ENCODE measurements around the gene CUL4B.
"Not testable (repeated sequence)": the region's sequence is repeated elsewhere in the genome, so short reads cannot be mapped to it uniquely, and the experiment has no call there.

Gene CUL4B

DNA sequence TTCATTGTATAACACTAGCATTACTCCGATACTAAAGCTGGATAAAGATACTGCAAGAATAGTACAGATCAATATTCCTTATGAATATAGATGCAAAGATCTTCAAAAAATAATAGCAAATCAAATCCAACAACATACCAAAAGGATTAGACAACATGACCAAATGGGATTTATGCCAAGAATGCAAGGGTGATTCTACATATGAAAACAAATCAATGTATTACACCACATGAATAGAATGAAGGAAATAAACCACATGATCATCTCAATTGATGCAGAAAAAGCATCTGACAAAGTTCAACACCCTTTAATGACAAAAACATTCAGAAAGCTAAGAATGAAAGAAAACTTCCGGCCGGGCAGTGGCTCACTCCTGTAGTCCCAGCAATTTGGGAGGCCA, 42.8 kb downstream of the CUL4B start:
- no peak for DNase-seq

DNA sequence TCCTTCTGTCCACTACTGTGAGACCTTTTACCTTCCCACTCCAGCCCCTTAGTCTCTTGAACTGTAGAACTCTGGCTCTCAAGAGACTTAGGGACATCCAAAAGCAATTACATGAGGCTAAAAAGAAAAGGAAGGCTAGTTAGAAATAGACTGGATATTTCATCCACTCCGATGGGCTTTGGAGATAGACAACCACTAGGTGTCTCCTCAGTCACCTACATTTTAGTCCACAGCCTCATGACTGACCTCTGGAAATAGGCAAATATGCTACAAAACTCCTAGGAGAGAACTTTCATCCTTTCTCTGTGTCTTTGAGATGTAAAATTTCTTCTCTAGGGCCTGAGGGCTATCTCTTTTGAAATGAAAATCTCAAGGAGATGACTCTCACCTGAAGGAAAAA, 46.5 kb downstream of the CUL4B start:
- no peak for DNase-seq

DNA sequence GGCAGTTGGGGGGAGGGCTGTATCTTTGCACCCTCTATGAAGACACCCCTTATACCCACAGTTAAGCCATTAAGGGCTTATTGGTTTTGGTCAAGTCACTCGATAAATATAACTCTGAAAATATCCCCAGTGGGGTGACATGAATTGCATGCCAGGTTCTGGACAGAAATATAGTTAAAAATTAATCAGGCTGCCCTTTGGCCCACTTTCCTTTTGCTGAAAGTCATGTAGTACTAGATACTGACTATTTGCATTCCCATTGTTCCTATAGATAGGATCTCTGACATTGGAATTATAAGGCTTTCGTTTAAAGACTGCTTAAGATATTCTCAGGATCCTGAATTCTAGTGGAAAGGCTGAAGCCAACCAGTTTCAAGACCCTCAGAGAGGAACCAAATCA, 48.1 kb downstream of the CUL4B start:
- DNase-seq: no peak

DNA sequence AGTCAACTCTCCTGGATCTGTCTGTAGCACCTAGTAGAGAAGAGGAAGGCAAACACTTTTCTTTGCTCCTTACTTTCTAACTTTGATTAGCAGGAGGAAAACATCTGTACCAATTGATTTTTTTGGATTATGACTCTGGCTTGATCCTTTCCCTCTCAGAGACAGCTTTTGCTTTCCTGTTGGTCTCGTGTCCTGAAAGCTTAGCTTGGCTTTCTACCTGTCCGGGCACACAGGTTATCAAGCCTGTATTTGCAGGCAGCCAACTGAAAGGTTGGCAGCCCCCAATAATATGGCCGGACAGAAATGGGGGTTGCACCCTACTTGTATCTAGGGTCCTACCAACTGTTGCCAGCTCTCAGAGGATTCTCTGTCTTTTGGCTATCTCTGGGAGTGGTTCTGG, 48.5 kb downstream of the CUL4B start:
- no peak for DNase-seq

DNA sequence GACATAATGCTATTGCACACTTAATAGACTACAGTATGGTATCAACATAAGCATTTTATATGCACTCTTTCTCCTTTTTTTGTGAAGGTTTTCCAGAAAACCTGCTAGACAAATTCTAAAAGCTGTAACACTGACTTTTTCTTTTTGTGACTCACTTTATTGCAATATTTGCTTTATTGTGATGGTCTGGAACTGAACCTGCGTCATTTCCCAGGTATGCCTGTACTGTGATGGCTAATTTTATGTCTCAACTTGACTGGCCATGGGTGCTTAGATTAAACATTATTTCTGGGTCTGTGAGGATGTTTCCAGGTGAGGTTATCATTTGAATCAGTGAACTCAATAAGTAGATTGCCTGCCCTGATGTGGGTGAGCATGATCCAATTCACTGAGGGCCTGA, 56.2 kb downstream of the CUL4B start:
- DNase-seq: no peak

DNA sequence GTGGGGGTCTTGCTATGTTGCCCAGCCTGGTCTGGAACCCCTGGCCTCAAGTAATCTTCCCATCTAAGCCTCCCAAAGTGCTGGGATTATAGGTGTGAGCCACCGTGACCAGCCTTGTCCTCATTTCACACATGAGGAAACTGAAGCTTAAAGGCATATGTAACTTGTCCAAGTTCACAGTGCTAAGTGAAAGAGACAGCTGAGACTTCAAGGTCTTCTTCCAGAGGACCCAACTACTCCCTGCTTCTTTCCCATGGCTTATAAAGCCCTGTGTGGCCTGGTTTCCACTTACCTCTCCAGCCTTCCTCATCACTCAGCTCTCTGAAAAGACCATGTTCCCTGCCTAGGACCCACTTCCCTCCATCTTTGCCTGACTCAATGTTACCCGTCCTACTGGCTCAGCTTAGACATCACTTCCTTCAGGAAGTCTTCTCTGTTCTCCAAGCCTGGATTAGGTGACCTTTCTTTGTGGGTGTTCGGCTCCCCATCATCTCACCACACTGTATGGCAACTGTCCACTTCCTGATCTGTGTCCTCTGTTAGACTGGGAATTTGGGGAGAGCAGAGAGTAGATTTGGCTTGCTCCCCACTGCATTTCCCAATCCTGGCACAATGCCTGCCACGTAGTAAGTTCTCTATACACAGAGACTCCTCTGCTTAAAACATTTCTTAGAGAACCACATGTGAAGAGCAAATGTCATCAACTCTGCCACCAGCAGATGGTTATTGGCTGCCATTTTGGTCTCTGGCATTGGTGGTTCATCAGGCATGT, 61.3 kb downstream of the CUL4B start:
- DNase-seq: no peak

DNA sequence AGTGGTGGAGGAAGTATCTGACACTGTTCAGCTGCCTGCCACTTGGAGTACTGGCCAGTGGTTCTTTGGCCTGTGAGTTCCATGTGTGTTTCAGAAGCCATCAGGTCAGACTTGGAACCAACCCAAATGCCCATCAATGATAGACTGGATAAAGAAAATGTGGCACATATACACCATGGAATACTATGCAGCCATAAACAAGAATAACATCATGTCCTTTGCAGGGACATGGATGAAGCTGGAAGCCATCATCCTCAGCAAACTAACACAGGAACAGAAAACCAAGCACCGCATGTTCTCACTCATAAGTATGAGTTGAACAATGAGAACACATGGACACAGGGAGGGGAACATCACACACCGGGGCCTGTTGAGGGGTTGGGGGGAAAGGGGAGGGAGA, 70.6 kb downstream of the CUL4B start:
- not testable (repeated sequence) for DNase-seq

DNA sequence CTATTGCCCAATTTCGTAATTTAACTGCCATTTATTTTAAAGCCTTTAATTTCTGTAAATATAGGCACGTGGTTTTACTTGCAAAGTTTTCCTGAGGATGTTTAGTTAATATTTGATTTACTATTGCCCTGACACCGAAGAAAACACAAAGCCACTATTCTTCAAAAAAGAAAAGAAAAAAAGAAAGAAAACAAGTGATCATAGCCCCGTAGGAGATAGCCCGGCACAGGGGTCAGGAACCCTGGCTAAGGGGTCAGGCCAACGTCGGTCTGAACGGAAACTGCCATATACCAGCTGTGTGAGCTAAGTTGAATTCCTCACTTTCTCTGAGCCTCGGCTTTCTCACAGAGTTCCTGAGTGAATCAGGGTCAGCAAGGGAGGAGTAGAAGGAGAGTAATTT, 74.0 kb downstream of the CUL4B start:
- no peak for DNase-seq

DNA sequence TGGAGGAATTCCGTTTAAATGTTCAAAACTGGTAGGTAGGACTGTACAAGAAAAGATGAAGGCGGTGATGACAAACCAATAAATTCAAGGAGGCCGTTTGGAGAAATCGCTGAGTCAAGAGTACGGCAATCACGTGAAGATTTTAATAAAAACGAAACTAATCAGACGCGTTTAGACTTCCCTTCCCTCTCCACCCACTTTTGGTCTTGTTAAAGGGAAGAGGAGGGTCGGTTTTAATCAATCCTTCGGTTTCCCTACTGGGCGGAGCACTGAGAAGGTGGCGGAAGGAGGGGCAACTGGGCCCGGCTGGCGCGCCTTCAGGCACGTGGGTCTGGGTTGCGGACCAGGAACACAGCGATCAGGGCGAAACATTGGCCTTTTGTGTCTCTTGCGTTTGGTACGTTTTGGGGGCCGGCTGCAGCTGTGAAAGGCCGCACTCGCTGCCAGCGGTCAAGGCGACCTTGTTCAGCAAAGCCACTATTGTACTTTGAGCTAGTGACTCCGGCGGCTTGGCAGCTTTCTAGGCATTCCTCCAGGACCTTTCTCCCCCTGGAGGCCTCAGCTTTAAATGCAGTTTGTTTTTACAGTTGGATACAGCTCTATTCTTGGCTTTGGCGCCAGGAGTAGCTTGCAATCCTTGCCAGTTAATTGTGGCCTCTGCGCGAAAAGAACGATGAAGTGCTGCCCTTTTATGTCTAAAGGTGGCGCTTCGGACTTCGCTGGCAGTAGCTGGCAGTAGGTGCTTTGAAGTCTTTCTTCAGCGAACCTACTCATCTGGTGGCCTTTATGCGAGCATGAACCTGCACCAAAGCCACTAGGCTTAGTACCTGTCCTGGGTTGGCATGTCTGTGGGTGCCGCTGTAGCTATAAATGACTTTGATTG, 74.9 kb downstream of the CUL4B start:
- DNase-seq: peak; percentile 75

DNA sequence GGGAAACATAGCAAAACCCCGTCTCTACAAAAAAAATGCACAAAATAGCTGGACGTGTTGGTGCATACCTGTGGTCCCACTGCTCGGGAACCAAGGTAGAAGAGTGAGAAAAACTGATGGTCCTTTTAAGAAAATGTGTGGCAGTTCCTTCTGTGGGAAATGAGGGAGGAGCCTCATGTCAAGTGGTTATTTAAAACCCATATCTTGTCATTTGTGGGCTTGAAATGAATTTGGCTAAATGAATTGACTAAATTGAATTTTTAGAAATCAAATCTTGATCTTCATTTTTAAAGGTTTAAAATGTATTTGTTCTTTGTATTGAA, 75.5 kb downstream of the CUL4B start:
- no peak for DNase-seq

DNA sequence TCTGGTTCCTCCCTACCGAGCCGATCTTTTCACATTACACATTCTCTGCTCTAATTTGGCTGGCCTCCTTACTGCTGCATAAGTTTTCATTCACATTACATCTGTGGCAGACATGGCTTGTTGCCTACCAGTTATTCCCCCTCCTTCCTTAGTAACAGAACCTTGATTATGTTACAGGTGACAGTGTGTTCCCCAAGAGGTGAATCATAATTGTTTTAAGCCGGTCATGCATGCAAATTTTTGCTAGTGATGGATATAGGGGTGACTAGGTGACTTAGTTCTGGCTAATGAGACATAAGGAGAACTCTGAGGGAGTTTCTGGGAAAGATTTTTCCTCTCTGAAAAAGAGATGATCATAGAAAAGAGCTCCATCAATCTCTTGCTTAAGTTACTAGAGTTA, 83.3 kb downstream of the CUL4B start:
- no peak for DNase-seq

DNA sequence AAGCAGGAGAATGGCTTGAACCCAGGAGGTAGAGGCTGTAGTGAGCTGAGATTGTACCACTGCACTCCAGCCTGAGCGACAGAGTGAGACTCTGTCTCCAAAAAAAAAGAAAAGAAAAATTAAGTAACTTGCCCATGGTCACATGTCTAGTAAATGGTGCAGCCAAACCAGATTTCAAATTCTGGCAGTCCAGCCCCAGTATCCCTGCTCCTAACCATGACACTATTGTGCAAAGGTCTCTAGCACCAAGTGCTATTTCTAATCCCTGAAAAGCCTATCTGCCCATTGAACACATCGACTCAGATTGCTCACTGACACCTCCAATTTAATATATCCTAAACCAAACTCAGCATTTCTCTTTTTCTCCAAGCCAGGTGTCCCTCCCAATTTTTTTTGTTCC, 84.0 kb downstream of the CUL4B start:
- DNase-seq: no peak

DNA sequence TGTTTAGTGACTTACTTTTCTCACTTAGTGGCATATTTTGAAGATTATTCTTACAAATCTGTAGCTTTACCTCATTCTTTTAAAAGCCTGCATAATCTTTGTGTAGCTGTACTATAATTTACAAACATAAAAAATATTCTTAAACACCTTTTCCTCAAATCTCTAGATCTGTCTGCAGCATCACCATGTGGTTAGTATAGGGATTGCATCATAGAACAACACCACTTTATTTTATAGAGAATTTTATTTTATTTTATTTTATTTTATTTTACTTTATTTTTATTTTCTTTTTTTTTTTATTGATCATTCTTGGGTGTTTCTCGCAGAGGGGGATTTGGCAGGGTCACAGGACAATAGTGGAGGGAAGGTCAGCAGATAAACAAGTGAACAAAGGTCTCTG, 85.3 kb downstream of the CUL4B start:
- not testable (repeated sequence) for DNase-seq

Measured in NCI-H1417 treated with DMSO at 0.1 percent for 48 hours (cell line).